Effector CD8-positive, alpha-beta T cell (primary cell): ENCODE measurements around the gene MPG.
"Not testable (repeated sequence)": the region's sequence is repeated elsewhere in the genome, so short reads cannot be mapped to it uniquely, and the experiment has no call there.

Experiments
- DNase-seq: peaks from one replicate; lab custom pipeline; 2025; lab: John Stamatoyannopoulos, UW

MPG gene

GRCh38 chr16:112153-112840 is 34.3 kb downstream of the MPG start:
- no peak for DNase-seq

- DNase-seq = no peak
Measured at GRCh38 chr16:114327-114726, 36.3 kb downstream of the MPG start.

GRCh38 chr16:116015-116414 is 38.0 kb downstream of the MPG start:
- DNase-seq = no peak

- DNase-seq = peak; percentile 59
Measured at GRCh38 chr16:117379-118365, 39.6 kb downstream of the MPG start.

GRCh38 chr16:118857-119256 is 40.8 kb downstream of the MPG start:
- no peak for DNase-seq

- no peak for DNase-seq
Measured at GRCh38 chr16:119295-119694, 41.3 kb downstream of the MPG start.

GRCh38 chr16:119835-120491 is 41.9 kb downstream of the MPG start:
- no peak for DNase-seq

GRCh38 chr16:120756-121155 is 42.7 kb downstream of the MPG start:
- no peak for DNase-seq

GRCh38 chr16:122361-122760 is 44.3 kb downstream of the MPG start:
- DNase-seq = no peak

- DNase-seq = not testable (repeated sequence)
Measured at GRCh38 chr16:123558-124350, 45.7 kb downstream of the MPG start.

- DNase-seq = no peak
Measured at GRCh38 chr16:125011-125410, 47.0 kb downstream of the MPG start.

- DNase-seq = no peak
Measured at GRCh38 chr16:129075-129474, 51.0 kb downstream of the MPG start.

GRCh38 chr16:130533-131173 is 52.6 kb downstream of the MPG start:
- DNase-seq = no peak

- no peak for DNase-seq
Measured at GRCh38 chr16:132120-132519, 54.1 kb downstream of the MPG start.

GRCh38 chr16:133716-134115 is 55.7 kb downstream of the MPG start:
- DNase-seq = no peak
